DOHH2 (cell line): ENCODE data around the gene SLC19A1.

ENCODE experiments used
- EZH2phosphoT487 ChIP-seq: fragments of 200-600 bp; sonication (generic); IDR thresholded peaks from 2 replicates; pipeline ENCODE4 v1.6.1; 2017; ENCODE audit warnings: borderline replicate concordance, mild to moderate bottlenecking, antibody characterized with exemption, low read length, moderate library complexity, mixed read lengths
- TF ChIP-seq, protein P1 (sequence below): fragments of 200-600 bp; sonication (generic); IDR thresholded peaks from one replicate; pipeline ENCODE4 v1.5.1; 2014; ENCODE audit warnings: antibody characterized with exemption, mild to moderate bottlenecking, low read depth, low read length; ENCODE audit not compliant: poor library complexity, severe bottlenecking

- TF ChIP-seq, protein P1, sequence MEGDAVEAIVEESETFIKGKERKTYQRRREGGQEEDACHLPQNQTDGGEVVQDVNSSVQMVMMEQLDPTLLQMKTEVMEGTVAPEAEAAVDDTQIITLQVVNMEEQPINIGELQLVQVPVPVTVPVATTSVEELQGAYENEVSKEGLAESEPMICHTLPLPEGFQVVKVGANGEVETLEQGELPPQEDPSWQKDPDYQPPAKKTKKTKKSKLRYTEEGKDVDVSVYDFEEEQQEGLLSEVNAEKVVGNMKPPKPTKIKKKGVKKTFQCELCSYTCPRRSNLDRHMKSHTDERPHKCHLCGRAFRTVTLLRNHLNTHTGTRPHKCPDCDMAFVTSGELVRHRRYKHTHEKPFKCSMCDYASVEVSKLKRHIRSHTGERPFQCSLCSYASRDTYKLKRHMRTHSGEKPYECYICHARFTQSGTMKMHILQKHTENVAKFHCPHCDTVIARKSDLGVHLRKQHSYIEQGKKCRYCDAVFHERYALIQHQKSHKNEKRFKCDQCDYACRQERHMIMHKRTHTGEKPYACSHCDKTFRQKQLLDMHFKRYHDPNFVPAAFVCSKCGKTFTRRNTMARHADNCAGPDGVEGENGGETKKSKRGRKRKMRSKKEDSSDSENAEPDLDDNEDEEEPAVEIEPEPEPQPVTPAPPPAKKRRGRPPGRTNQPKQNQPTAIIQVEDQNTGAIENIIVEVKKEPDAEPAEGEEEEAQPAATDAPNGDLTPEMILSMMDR = no peak
- no peak for TF ChIP-seq EZH2phosphoT487
These were observed 84.9 kb downstream of the SLC19A1 start for GRCh38 chr21:45457161-45457831.
